HG02870 (cell line): ENCODE measurements around the gene DOP1A.

ENCODE experiments used
- ATAC-seq: cut with Tn5 transposase; IDR thresholded peaks from one replicate; pipeline ENCODE4 v1.9.1; 2021; ENCODE audit warnings: mild to moderate bottlenecking, moderate library complexity; ENCODE audit not compliant: unreplicated experiment

The DOP1A gene

DNA sequence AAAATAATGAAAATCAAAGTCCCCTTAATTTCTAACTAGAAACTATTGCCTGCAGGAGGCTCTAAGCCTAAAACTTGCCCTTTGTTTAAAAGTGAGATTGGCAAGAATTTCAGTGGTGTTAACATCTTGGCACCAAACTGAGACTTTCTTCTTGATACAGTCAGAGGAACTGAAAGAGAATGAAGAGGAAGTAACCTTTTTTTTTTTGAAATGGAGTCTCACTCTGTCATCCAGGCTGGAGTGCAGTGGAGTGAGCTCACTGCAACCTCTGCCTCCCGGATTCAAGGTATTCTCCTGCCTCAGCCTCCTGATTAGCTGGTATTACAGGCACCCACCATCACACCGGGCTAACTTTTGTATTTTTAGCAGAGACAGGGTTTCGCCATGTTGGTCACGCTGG, 3.6 kb downstream of the DOP1A start:
- peak; percentile 44 for ATAC-seq

DNA sequence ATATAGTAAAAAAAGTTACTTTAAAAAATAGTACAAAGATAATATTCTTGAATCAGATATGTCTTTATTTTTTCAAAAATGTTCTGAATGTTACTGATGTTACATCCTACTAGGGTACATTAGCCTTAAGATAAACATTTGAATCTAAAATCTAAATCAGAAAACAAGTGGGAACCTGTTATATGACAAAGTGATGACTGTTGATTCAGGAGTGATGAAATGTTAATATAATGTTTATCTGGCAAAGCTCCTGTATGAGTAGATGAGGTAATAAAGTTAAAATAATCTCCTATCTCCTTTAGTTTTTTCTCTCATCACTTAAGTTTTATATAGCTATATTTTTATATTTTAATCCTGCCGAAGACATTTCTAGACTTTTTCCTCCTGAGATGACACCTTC, 4.2 kb downstream of the DOP1A start:
- no peak for ATAC-seq

DNA sequence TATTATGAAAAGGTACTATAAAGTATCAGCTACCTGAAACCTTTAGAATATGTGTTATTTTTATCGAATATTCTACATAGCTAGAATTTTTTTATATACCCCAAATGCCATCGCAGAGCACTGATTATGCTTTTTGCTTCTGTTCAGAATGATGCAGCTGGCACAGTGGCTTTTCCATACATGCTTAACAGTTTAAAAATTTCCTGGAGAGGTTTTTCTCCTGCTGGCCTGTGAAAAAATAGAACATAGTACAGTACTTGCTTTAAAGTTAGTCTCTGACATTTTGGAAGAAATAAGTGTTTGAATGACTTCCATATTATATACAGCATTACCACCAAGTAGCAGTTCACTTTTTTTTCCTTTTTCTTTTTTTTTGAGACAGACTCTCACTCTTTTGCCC, 5.3 kb downstream of the DOP1A start:
- ATAC-seq: no peak

DNA sequence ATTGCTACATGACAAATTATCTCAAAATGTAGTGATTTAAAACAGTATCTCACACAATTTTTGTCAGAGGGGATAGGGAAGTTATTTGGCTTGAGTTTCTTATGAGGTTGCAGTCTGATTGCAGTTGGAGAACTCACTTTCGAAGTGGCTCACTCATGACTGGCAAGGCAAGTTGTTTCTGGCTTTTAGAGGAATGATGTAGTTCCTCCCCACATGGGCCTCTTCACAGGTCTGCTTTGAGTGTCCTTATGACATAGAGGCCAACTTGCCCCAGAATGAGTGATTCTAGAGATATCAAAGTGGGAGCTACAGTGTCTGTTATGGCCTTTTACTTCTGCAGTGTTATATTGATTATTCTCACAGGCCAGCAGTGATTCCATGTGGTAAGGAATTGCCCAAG, 6.1 kb downstream of the DOP1A start:
- ATAC-seq: no peak

DNA sequence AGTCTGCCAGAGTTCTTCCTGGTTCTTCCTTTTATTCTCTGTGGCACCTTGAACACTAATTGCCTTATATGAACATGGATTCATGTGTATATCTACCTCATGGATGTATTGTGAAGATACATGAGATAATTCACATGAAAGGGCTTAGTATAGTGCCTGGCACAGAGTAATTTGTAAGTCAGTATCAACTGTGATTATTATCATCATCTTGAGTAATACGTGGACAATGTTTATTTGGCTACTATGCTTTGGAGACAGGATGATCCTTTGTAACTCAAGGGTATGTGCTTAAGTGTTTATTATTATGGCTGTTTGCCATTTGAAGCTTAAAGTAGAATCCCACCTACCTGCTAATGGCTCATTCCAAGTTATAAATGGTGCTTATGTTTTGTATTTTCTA, 16.0 kb downstream of the DOP1A start:
- no peak for ATAC-seq

DNA sequence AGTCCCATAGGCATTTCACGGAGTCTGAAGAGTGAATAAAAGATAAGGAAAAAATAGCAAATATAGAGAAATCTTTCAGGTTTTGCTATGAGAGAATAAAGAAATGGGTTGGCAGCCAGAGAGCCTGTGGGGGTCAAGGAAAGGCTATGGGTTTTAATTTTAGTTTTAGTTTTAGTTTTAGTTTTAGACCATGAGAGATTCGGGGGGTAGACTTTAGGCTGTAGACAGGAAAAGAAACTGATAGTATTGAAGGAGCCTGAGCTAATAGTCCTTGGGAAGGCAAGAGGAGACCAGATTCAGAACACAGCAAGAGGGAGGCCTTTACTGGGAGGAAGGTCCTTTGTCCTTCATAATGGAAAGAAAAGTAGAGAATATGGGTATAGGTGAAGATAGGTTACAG, 19.3 kb downstream of the DOP1A start:
- ATAC-seq: peak; percentile 99

DNA sequence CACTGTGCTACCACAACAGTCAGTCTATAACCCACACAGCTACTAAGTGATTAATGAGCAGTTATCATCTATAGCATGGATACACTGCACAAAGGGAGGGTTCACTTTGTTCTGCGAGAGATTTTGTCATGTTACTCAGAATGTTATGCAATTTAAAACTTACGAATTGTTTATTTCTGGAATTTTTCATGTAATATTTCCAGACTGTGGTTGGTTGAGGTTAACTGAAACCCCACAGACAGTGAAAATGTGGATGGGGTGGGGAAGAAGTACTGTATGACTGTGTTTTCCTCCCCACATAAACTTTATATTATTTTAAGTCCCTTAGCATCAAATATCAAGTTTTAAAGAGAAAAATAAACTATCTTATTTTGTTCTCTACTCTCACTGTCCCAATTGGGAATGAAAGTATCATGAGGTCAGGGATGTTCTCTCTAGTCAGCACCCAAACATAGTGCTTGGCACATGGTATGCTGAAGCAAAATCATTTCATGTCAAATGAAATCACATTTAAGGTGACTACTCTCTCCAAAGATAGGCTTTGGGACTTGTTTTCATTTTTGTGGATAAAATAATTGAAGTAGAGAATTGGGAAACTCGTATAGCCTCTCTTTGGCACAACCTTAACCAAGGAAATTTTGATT, 25.4 kb downstream of the DOP1A start:
- no peak for ATAC-seq

DNA sequence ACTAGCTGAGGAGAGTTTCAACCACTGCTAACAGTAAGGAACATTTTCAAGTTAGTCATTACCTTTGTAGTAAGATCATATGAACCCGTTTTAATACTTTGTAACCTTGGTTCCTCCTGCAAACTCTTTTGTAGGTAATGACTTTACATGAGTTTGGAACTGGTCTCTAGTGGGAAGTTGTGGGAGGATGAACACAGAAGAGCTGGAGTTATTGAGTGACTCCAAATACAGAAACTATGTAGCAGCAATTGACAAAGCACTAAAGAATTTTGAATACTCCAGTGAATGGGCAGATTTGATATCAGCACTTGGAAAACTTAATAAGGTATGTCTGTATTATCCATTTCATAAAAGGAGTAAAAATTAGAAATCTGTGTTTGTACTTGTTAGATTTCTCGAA, 29.3 kb downstream of the DOP1A start:
- ATAC-seq: no peak

DNA sequence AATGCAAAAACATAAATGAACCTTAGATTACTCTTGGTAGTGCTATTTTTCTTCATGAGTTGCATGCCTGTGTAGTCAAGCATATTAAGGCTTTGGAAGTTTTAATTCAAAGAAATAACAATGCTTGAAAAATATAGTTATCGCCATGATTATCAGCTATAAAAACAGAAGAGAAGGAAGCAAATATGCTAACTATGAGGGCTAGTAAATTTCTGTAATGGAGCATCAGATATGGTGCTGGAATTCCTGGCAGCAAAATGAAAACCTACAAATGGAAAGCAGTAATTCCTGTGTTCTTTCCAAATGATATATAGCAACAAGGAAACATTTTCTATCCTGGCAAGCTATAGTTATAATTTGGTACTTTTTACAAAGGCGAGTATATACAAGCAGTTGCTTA, 29.7 kb downstream of the DOP1A start:
- ATAC-seq: no peak

DNA sequence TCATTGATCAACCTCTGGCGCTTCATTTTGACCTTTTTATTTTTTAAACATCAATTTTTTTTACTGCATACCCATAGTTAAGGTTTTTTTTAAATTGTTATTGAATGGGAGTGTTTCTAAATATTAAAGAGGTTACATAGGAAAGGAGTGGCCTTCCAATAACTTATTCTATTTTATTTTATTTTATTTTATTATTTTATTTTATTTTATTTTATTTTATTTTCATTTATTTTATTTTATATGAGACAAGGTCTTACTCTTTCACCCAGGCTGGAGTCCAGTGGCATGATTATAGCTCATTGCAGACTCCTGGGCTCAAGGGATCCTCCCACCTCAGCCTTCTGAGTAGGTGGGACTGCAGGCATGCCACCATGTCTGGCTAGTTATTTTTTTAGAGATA, 30.2 kb downstream of the DOP1A start:
- ATAC-seq: no peak

DNA sequence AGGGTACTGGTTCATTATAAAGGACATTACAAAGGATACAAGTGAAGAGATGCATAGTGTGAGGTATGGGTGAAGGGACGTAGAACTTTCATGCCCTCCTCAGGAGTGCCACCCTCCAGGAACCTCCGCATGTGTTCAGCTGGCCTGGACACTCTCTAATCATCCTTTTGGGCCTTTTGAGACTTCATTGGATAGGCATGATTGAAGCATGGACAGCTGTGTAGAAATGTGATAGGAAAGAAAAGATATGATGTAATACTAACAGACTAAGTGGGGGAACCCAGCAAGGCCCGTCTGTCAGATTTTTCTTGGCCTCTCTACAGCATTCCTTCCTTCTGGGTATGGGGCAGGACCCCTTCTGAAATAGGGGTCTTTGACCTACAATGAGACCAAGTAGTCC, 31.1 kb downstream of the DOP1A start:
- ATAC-seq: no peak

DNA sequence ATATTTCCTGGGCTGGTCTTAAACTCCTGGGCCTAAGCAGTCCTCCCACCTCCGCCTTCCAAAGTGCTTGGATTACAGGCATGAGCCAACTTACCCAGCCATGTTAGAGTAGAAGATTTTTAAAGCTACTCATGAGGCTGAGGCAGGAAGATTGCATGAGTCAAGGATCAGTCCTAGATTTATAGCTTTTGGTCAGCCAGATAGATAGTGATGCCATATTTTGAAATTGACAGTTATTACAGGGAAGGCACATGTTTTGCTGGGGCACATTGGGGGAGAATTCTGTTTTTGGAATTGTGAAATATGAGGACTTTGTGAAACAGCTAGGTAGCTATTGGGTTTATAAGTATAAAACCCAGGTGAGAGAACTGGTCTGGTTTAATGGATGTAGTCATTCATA, 40.9 kb downstream of the DOP1A start:
- no peak for ATAC-seq

DNA sequence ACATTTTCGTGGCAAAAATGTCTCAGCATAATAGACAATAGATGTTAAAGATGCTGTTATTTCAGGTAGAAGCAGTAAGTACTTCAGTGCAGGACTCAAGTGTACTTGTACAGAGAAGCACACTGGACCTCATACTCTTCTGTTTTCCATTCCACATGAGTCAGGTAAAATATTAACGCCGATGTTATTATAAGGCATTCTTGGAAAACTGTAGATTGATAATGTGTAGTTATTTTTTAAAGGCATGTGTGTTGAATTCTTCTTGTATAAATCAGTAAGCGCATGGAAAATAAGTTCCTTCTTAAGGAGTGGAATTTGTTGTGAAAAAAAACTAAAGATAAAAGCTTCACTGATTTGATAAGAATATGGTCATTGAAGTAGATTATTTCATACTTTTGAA, 45.8 kb downstream of the DOP1A start:
- ATAC-seq: no peak

DNA sequence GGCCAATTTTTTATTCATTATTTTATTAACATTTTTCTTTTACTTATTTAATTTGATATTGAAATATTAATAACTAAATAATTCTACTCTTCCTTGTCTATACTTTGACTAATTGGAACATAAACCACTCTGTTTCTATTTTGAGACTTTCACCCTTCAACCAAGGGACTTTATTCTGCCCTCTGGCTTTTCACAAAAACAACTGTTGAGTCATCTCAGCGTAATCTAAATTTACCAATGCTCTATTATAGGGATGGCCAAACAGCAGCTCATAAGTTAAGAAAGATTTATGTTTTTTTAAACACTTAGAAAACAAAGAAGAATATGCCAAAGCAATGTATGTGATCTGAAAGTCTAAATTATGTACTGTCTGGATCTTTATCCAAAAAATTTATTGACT, 46.7 kb downstream of the DOP1A start:
- no peak for ATAC-seq

DNA sequence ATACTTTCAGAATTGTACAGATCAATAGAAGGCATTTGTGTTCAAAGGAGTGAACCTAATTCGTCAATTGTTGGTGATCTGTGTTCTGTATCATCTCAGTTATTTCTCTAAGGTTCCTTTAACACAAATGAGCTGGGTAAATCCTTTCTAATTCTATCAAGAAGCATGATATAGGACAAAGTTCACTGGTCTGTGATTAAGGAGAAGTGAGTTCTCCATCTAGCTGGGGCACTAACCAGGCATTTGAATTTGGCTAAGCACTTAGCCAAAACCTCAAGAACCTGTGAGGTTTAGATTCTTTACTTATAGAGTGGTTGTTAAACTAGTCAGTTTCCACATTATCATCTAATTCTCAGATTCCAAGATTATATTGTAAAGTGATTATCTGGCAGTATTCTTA, 50.3 kb downstream of the DOP1A start:
- no peak for ATAC-seq

DNA sequence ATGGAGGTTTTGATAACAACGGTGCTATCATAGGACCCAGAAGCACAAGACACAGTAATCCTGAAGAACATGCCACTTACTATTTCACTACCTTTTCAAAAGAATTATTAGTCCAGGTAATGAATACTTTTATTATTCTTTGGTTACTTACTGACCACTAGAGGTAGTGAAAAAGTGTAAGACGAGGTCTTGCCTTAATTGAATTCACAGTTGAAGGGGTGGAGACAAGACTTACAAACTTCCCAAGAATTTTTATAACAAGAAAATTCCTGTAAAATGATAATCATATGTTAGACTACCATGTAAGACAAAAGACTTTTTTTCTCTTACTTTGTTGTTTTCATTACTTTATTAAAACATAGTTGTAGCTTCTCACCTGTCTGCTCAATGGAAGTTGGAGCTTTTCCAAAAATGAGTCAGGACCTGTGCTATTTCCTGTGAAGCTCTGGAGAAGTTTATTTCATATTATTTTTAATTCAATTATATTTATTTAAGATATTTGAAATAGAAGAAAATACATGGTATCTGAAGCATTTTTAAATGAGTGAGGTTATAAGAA, 52.4 kb downstream of the DOP1A start:
- ATAC-seq: no peak

DNA sequence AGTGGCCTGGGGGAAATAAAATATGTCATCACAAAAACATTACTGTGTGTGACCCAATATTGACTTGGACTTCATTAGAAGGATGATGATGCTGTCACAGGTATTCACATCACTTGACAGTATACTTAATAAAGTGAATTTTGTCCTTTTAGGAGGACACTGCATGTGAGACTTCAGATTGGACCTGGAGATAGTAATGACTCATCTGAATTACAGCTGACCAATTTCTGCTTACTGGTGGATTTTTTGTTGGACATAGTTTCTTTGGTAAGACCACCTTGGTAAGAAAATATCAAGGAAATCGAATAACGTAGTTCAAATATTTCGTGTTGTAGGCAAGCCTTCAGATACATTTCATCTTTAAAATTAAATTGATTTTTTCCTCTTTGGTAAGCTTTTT, 57.1 kb downstream of the DOP1A start:
- ATAC-seq: no peak

DNA sequence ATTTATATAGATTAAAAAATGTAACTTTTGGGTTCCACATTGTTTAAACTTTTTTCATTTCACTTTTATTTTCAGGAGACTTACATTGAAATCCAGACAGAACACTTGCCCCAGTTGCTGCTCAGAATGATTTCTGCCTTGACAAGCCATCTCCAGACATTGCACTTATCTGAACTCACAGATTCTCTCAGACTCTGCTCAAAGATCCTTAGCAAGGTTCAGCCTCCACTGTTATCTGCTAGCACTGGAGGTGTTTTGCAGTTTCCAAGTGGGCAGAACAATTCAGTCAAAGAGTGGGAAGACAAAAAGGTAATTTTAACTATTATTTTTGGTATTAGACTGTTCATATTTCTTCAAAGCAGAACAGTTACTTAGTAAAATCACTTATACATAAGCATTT, 58.0 kb downstream of the DOP1A start:
- no peak for ATAC-seq

DNA sequence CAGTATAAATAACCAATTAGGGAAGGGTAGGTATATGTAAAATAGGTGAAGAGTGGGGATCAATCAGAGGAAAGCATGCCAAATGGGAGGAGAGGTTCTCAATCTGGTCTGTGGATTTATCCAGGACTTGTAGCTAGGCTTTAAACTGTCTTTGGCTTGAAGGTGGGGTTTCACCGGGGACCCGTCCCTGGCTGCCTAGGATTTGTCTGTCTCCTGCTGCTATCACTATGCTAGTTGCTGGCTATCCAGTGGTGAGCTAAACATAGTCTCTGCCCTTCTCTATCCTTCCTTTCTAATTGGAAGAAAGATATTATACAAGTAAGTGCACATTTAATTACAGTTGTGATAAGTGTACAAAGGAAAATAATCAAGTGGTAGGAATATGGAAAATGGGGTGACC, 58.8 kb downstream of the DOP1A start:
- no peak for ATAC-seq

DNA sequence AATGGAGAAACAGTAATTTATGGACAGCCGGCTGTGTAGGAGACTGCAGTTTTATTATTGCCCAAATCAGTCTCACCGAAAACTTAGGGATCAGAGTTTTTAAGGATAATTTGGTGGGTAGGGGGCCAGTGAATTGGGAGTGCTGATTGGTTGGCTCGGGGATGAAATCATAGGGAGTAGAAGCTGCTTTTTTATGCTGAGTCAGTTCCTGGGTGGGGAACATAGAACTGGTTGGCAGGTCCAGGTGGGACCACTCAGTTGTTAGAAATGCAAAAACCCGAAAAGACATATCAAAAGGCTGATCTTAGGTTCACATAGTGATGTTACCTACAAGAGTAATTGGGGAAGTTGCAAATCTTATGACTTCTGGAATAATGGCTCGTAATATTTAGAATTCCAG, 59.3 kb downstream of the DOP1A start:
- no peak for ATAC-seq

DNA sequence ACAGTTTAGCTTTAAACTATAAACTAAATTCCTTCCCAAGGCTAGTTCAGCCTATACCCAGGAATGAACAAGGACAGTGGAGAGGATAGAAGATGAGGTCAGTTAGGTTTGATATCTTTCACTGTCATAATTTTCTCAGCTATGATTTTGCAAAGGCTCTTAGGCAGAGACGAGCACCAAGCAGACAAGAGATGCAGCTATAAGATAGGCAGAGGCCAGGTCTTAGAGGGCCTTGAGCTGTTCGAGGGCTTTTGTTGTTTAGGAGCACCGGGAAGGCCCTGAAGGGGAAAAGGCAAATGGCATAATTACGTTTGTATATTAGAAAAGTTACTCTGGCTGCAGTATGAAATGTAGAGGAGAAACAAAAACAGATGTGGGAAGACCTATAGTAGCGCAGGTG, 59.8 kb downstream of the DOP1A start:
- ATAC-seq: no peak

DNA sequence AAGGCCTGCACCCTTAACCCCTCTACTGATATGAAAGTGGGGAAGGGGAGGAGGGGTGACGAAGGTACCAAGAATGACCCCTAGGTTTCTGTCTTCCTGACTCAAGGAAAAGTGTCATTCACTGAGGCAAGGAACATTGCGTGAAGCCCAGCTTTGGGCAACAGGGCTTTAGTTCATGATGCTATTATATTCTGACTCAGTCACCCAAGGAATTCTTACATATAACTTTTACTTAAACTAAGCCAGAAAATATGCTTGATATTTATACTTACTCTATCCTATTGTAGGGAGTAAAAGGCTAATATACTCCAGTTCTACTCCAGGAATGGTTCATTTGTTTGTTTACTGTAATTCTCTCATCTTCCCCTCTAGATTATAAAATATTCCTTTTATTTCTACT, 60.5 kb downstream of the DOP1A start:
- no peak for ATAC-seq

DNA sequence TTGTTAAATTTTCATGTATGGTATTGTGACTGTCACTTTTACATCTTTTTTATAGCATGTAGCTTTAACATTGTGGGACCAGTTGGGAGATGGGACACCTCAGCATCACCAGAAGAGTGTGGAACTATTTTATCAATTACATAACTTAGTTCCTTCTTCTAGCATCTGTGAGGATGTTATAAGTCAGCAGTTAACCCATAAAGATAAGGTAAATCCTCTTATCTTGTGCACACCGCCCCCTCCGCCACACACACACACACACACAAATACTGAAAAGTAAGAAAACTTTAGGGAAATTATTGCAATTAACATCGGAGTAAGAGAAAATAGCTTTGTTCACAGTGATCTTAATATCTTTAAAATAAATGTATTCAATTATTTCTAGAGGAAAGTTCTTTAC, 64.7 kb downstream of the DOP1A start:
- ATAC-seq: no peak
